Activated CD8-positive, alpha-beta memory T cell treated with anti-CD3 and anti-CD28 coated beads, Interleukin-2, amount 50 U/mL, for 48 hours (primary cell): ENCODE results near the gene TRH.

Source experiments
- DNase-seq: peaks from one replicate; pipeline ENCODE4 v3.0.0-alpha.2; 2020

TRH gene

GRCh38 chr3:129974564-129974832 is at the start of gene TRH:
Gene TRH, plus strand, starts transcription at chr3:129974720. Its CDS starts 1,097 bp downstream, at chr3:129975817.
- DNase-seq = no peak

GRCh38 chr3:129927072-129927471 is 47.4 kb upstream of the TRH start:
- DNase-seq = no peak

GRCh38 chr3:129929383-129929782 is 45.1 kb upstream of the TRH start:
- DNase-seq = no peak

- DNase-seq = no peak
Measured at GRCh38 chr3:129933471-129933870, 41.0 kb upstream of the TRH start.

- peak; percentile 65 for DNase-seq
Measured at GRCh38 chr3:129934234-129935123, 40.0 kb upstream of the TRH start.

GRCh38 chr3:129936757-129937156 is 37.8 kb upstream of the TRH start:
- DNase-seq = no peak

- no peak for DNase-seq
Measured at GRCh38 chr3:129937717-129938116, 36.8 kb upstream of the TRH start.

- DNase-seq = no peak
Measured at GRCh38 chr3:129938140-129938930, 36.2 kb upstream of the TRH start.

- no peak for DNase-seq
Measured at GRCh38 chr3:129940086-129940485, 34.4 kb upstream of the TRH start.

- peak; percentile 72 for DNase-seq
Measured at GRCh38 chr3:129942296-129942695, 32.2 kb upstream of the TRH start.

GRCh38 chr3:129943020-129943419 is 31.5 kb upstream of the TRH start:
- DNase-seq = no peak

- no peak for DNase-seq
Measured at GRCh38 chr3:129944709-129945108, 29.8 kb upstream of the TRH start.

GRCh38 chr3:129947538-129948240 is 26.8 kb upstream of the TRH start:
- DNase-seq = no peak

- DNase-seq = no peak
Measured at GRCh38 chr3:129950318-129951046, 24.0 kb upstream of the TRH start.

GRCh38 chr3:129952556-129953355 is 21.8 kb upstream of the TRH start:
- DNase-seq = no peak

- no peak for DNase-seq
Measured at GRCh38 chr3:129953621-129954020, 20.9 kb upstream of the TRH start.

- no peak for DNase-seq
Measured at GRCh38 chr3:129954514-129954913, 20.0 kb upstream of the TRH start.

- no peak for DNase-seq
Measured at GRCh38 chr3:129956936-129957335, 17.6 kb upstream of the TRH start.

GRCh38 chr3:129958755-129959154 is 15.8 kb upstream of the TRH start:
- no peak for DNase-seq

GRCh38 chr3:129961141-129961541 is 13.4 kb upstream of the TRH start:
- no peak for DNase-seq

GRCh38 chr3:129962600-129962999 is 11.9 kb upstream of the TRH start:
- no peak for DNase-seq

- DNase-seq = no peak
Measured at GRCh38 chr3:129965937-129966336, 8.6 kb upstream of the TRH start.
